ENCODE data around the gene INSL6. TPM values are rescaled to one million over a fixed set of nuclear protein-coding genes. Genes with fewer than 3 reads are reported as not detected.

INSL6 gene
- total and polyA plus RNA-seq, 3 donors from 2014 or later, result 18.7 to 45.4 (median 32.8) TPM

Small RNAs within 50 kb of the gene (small RNA-seq; reads per million reads assigned to genes)
- 0 reads per million in 2 donors for gene AL133547.1

Other genes with a start within 250 kb of the INSL6 start
- gene JAK2, start 200.4 kb downstream of the INSL6 start, total RNA-seq, result 10 to 100 TPM; 24.1 to 25.5 TPM
- 14.0 TPM for gene JAK2, start 200.4 kb downstream of the INSL6 start, polyA plus RNA-seq (ENCODE audit: insufficient read depth, low read depth, low replicate concordance)
- under 1 TPM in 1 of 2 donors, not detected in 1; 0.16 TPM for gene INSL4, start 45.8 kb upstream of the INSL6 start, total RNA-seq
- not detected for gene INSL4, start 45.8 kb upstream of the INSL6 start, polyA plus RNA-seq (ENCODE audit: insufficient read depth, low read depth, low replicate concordance)
- 1 to 10 TPM in 1 of 2 donors, under 1 TPM in 1; 0.74 to 1.7 TPM for gene RLN2, start 119.1 kb upstream of the INSL6 start, total RNA-seq
- gene RLN2, start 119.1 kb upstream of the INSL6 start, polyA plus RNA-seq (ENCODE audit: insufficient read depth, low read depth, low replicate concordance), result 8.1 TPM
- gene RLN1, start 154.2 kb upstream of the INSL6 start, total RNA-seq, result under 1 TPM in 1 of 2 donors, not detected in 1; 0.43 TPM
- gene RLN1, start 154.2 kb upstream of the INSL6 start, polyA plus RNA-seq (ENCODE audit: insufficient read depth, low read depth, low replicate concordance), result 1.4 TPM

Measured in testis (tissue), 3 donors.